Trophoblast cell (in vitro differentiated cells and primary cell): ENCODE results near the gene GRM8.

Source experiments
- DNase-seq, 2 donors: peaks; one replicate each; pipeline ENCODE4 v3.0.0-alpha.2; 2016
- H2AFZ ChIP-seq: 2 replicates; pipeline ENCODE4 v1.6.1; 2013; ENCODE audit warnings: low read length, moderate library complexity, mild to moderate bottlenecking; ENCODE audit not compliant: insufficient read depth, poor library complexity
- H2AK5ac ChIP-seq: 2 replicates; pipeline ENCODE4 v1.6.1; 2013; ENCODE audit warnings: mild to moderate bottlenecking, low read length
- H2BK120ac ChIP-seq: 2 replicates; pipeline ENCODE4 v1.6.1; 2013; ENCODE audit warnings: low read length, mild to moderate bottlenecking, moderate library complexity; ENCODE audit not compliant: insufficient read depth, poor library complexity
- H2BK12ac ChIP-seq: 2 replicates; pipeline ENCODE4 v1.6.1; 2013; ENCODE audit warnings: mild to moderate bottlenecking, low read length, moderate library complexity
- H2BK5ac ChIP-seq: 2 replicates; pipeline ENCODE4 v1.6.1; 2013; ENCODE audit warnings: low read length, low read depth, moderate library complexity, mild to moderate bottlenecking; ENCODE audit not compliant: poor library complexity
- H3K14ac ChIP-seq: 2 replicates; pipeline ENCODE4 v1.6.1; 2013; ENCODE audit warnings: mild to moderate bottlenecking, low read length
- H3K18ac ChIP-seq: 2 replicates; pipeline ENCODE4 v1.6.1; 2013; ENCODE audit warnings: mild to moderate bottlenecking, low read length
- H3K23ac ChIP-seq: 2 replicates; pipeline ENCODE4 v1.6.1; 2013; ENCODE audit warnings: low read length
- H3K27ac ChIP-seq: 2 replicates; pipeline ENCODE4 v1.5.1; 2013; ENCODE audit warnings: low read depth, mild to moderate bottlenecking, inconsistent platforms, low read length, moderate library complexity
- H3K27me3 ChIP-seq: 2 replicates; pipeline ENCODE4 v1.6.1; 2013; ENCODE audit warnings: inconsistent platforms, mild to moderate bottlenecking, low read length, moderate library complexity; ENCODE audit not compliant: insufficient read depth
- H3K36me3 ChIP-seq, 2 experiments: 1 replicate in 1 of 2; 2 replicates in 1 of 2; pipeline ENCODE4 v1.6.1; 2013; ENCODE audit warnings: low read length in 2 of 2, mild to moderate bottlenecking in 2 of 2, moderate library complexity in 1 of 2; ENCODE audit not compliant: insufficient read depth in 2 of 2, control insufficient read depth in 1 of 2
- H3K4ac ChIP-seq: 2 replicates; pipeline ENCODE4 v1.6.1; 2013; ENCODE audit warnings: low read depth, mild to moderate bottlenecking, low read length, moderate library complexity
- H3K4me1 ChIP-seq, 2 experiments: 1 replicate in 1 of 2; 2 replicates in 1 of 2; pipeline ENCODE4 v1.6.1; 2013; ENCODE audit warnings: low read length in 2 of 2, mild to moderate bottlenecking in 2 of 2, moderate library complexity in 1 of 2; ENCODE audit not compliant: insufficient read depth in 2 of 2, control insufficient read depth in 1 of 2
- H3K4me2 ChIP-seq: 2 replicates; pipeline ENCODE4 v1.6.1; 2013; ENCODE audit warnings: inconsistent platforms, mild to moderate bottlenecking, low read length, moderate library complexity
- H3K4me3 ChIP-seq: 2 replicates; pipeline ENCODE4 v1.5.1; 2013; ENCODE audit warnings: mild to moderate bottlenecking, low read depth, low read length, inconsistent platforms
- H3K79me1 ChIP-seq: one replicate; pipeline ENCODE4 v1.6.1; 2013; ENCODE audit warnings: low read length
- H3K79me2 ChIP-seq: 2 replicates; pipeline ENCODE4 v1.6.1; 2013; ENCODE audit warnings: low read length, mild to moderate bottlenecking; ENCODE audit not compliant: control insufficient read depth, insufficient read depth, poor library complexity
- H3K9ac ChIP-seq: 2 replicates; pipeline ENCODE4 v1.6.1; 2013; ENCODE audit warnings: mild to moderate bottlenecking, low read length
- H3K9me3 ChIP-seq: 2 replicates; pipeline ENCODE4 v1.6.1; 2013; ENCODE audit warnings: low read depth, mild to moderate bottlenecking, control low read depth, inconsistent platforms, low read length; ENCODE audit not compliant: insufficient read depth
- H4K12ac ChIP-seq: 2 replicates; pipeline ENCODE4 v1.6.1; 2013; ENCODE audit warnings: low read depth, mild to moderate bottlenecking, low read length, moderate library complexity
- H4K8ac ChIP-seq: 2 replicates; pipeline ENCODE4 v1.6.1; 2013; ENCODE audit warnings: low read depth, mild to moderate bottlenecking, low read length, moderate library complexity
- H4K91ac ChIP-seq: one replicate; pipeline ENCODE4 v1.6.1; 2013; ENCODE audit warnings: low read depth, mild to moderate bottlenecking, low read length, moderate library complexity
- WGBS: extraction: QIAGEN DNeasy Blood & Tissue Kit; methylation state at CpG from one replicate; pipeline ENCODE4 v1.1.7; 2013; ENCODE audit warnings: missing lambda C conversion rate; ENCODE audit not compliant: insufficient read length, insufficient coverage; ENCODE audit errors: extremely low coverage; 5-methylcytosine and 5-hydroxymethylcytosine counted together

Gene GRM8

GRCh38 chr7:127107601-127108007 is 145.1 kb downstream of the GRM8 start:
- no peaks in the 10 kb centered on the region for H3K79me2 ChIP-seq
- no peak overlapping the region for H4K91ac ChIP-seq
- no peak overlapping the region for H3K18ac ChIP-seq
- H2AK5ac ChIP-seq: no peak overlapping the region
- no peak overlapping the region for H3K23ac ChIP-seq
- H3K79me1 ChIP-seq: no peaks in the 10 kb centered on the region
- peak; percentile 45 to 86 for DNase-seq
- H3K4ac ChIP-seq: no peak overlapping the region
- no peak overlapping the region for H4K12ac ChIP-seq
- H3K4me2 ChIP-seq: no peak overlapping the region
- no peak overlapping the region for H3K14ac ChIP-seq
- no peaks in the 10 kb centered on the region for H3K9me3 ChIP-seq
- H3K4me3 ChIP-seq: no peak overlapping the region
- no peak overlapping the region for H2BK12ac ChIP-seq
- no peak overlapping the region for H3K9ac ChIP-seq
- H3K27me3 ChIP-seq: no peaks in the 10 kb centered on the region
- H2BK120ac ChIP-seq: no peak overlapping the region
- no peak overlapping the region for H4K8ac ChIP-seq
- H3K4me1 ChIP-seq: no peaks in the 10 kb centered on the region
- no peaks in the 10 kb centered on the region for H3K36me3 ChIP-seq
- no peak overlapping the region for H2BK5ac ChIP-seq
- no peak overlapping the region for H3K27ac ChIP-seq
- WGBS: no CpG with 5 or more reads among the region's 5 CpGs
- no peak overlapping the region for H2AFZ ChIP-seq

DNA sequence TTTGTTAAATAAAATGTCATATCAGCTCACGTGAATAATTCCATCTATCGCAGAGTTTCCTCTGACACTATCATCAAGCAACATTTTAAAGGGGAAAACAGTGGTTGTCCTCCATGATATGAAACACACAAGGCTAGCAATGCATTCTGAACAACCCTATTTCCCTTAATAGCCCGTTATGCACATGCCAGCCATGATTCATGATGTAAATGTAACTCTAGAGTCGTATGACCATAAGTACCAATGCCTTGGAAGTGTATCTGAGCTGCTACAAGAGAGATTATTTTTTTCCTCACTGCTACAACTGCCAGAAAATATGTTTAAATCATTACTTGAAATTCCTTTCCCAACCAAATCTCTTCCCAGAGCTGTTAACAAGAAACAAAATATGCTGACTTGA is 159.4 kb downstream of the GRM8 start:
- Histone ChIP-seq H3K4me1 (no peaks in the 10 kb centered on the region), H3K27me3 (no peaks in the 10 kb centered on the region), H2BK12ac (no peak overlapping the region), H2AFZ (no peak overlapping the region), H2BK120ac (no peak overlapping the region), H2BK5ac (no peak overlapping the region), H3K4ac (no peak overlapping the region), H3K4me3 (no peak overlapping the region), H3K23ac (no peak overlapping the region), H3K36me3 (no peaks in the 10 kb centered on the region), H2AK5ac (no peak overlapping the region), H3K4me2 (no peak overlapping the region), H4K8ac (no peak overlapping the region), H3K9me3 (peaks cover 2% of the 10 kb centered on the region), H4K12ac (no peak overlapping the region), H3K9ac (no peak overlapping the region), H3K18ac (no peak overlapping the region), H4K91ac (no peak overlapping the region), H3K79me2 (no peaks in the 10 kb centered on the region), H3K27ac (no peak overlapping the region), H3K14ac (no peak overlapping the region), H3K79me1 (no peaks in the 10 kb centered on the region)
- no CpG with 5 or more reads among the region's 4 CpGs for WGBS
- no peak for DNase-seq

DNA sequence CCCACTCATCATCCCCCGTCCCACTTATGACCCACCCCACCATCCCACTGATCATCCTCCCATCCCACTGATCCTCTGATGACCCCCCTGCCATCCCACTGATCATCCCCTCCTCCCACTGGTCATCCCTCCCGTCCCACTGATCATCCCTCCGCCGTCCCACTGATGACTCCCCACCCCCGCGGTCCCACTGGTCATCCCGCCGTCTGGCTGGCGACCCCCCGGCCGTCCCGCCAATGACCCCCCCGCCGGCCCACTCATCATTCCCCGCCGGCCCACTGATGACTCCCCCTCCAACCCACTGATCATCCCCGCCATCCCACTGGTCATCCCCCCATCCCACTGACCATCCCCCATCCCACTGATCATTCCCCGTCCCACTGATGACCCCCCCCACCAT is 161.1 kb downstream of the GRM8 start:
- Histone ChIP-seq H3K4me1 (no peaks in the 10 kb centered on the region), H3K4me2 (no peak overlapping the region), H4K12ac (no peak overlapping the region), H3K79me2 (no peaks in the 10 kb centered on the region), H3K79me1 (no peaks in the 10 kb centered on the region), H2AK5ac (no peak overlapping the region), H4K8ac (no peak overlapping the region), H3K18ac (no peak overlapping the region), H3K14ac (no peak overlapping the region), H2BK12ac (no peak overlapping the region), H3K4me3 (no peak overlapping the region), H3K23ac (no peak overlapping the region), H3K4ac (no peak overlapping the region), H4K91ac (no peak overlapping the region), H2BK5ac (no peak overlapping the region), H3K9me3 (peaks cover 2% of the 10 kb centered on the region), H2AFZ (no peak overlapping the region), H3K9ac (no peak overlapping the region), H2BK120ac (no peak overlapping the region), H3K36me3 (no peaks in the 10 kb centered on the region), H3K27me3 (no peaks in the 10 kb centered on the region), H3K27ac (no peak overlapping the region)
- no peak for DNase-seq
- WGBS: no CpG with 5 or more reads among the region's 18 CpGs

DNA sequence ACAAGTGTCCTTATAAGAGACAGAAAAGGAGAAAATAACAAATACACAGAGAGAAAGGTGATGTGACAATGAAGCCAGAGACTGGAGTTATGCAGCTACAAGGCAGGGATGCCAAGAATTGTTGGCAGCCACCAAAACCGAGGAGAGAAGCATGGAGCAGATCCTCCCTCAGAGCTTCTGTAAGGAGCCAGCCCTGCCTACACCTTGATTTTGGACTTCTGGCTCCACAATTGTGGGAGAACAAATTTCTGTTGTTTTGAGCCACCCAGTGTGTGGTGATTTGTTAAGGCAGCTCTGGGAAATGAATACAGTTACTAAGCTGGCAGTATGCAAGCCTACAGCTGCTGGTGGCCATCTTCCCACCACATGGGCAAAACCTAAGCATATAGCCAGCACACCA is 163.6 kb downstream of the GRM8 start:
- Histone ChIP-seq H3K9ac (no peak overlapping the region), H3K79me1 (no peaks in the 10 kb centered on the region), H3K27ac (no peak overlapping the region), H3K27me3 (no peaks in the 10 kb centered on the region), H3K4me2 (no peak overlapping the region), H2BK120ac (no peak overlapping the region), H2AK5ac (no peak overlapping the region), H3K14ac (no peak overlapping the region), H3K9me3 (peaks cover 2% of the 10 kb centered on the region), H3K36me3 (no peaks in the 10 kb centered on the region), H2BK5ac (no peak overlapping the region), H3K4ac (no peak overlapping the region), H3K79me2 (no peaks in the 10 kb centered on the region), H3K4me3 (no peak overlapping the region), H4K8ac (no peak overlapping the region), H3K18ac (no peak overlapping the region), H4K91ac (no peak overlapping the region), H4K12ac (no peak overlapping the region), H2BK12ac (no peak overlapping the region), H3K4me1 (no peaks in the 10 kb centered on the region), H3K23ac (no peak overlapping the region), H2AFZ (no peak overlapping the region)
- no CpG with 5 or more reads among the region's 1 CpG for WGBS
- no peak for DNase-seq
